ENCODE measurements around the gene TENM4.
"Not testable (repeated sequence)": the region's sequence is repeated elsewhere in the genome, so short reads cannot be mapped to it uniquely, and the experiment has no call there.

The TENM4 gene

DNA sequence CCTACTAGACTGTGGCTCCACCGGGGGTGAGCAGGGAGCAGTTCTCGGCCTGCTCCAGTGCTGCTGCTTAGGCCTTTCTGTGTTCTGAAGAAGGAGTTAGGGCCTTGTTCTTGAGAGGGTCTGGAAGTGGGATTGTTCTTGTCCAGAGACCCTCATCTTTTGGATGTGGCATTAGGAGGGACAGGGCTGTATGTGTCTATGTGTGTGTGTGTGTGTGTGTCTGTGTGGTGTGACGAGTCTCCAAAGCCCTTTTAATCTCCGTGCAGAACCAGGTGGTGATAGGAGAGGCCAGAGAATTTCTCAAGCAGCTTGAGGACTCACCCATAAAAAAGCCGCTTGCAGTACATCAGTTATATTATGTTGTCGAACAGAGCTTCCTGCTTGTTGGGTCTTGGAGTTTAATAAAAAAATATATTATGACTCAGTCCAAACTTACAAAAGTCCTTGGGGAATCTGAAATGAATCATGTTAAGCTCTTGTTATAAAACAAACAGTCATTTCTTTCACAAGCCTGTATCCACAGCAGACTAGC is 196.5 kb downstream of the TENM4 start:
- no peak for DNase-seq (ENCODE audit: low read depth in 2 of 2)

GRCh38 chr11:79243422-79244210 is 197.2 kb downstream of the TENM4 start:
- DNase-seq (ENCODE audit: low read depth in 2 of 2) = no peak

GRCh38 chr11:79242616-79243015 is 198.2 kb downstream of the TENM4 start:
- DNase-seq (ENCODE audit: low read depth in 2 of 2) = no peak

- no peak for DNase-seq (ENCODE audit: low read depth in 2 of 2)
Measured at GRCh38 chr11:79241852-79242241, 199.0 kb downstream of the TENM4 start.

DNA sequence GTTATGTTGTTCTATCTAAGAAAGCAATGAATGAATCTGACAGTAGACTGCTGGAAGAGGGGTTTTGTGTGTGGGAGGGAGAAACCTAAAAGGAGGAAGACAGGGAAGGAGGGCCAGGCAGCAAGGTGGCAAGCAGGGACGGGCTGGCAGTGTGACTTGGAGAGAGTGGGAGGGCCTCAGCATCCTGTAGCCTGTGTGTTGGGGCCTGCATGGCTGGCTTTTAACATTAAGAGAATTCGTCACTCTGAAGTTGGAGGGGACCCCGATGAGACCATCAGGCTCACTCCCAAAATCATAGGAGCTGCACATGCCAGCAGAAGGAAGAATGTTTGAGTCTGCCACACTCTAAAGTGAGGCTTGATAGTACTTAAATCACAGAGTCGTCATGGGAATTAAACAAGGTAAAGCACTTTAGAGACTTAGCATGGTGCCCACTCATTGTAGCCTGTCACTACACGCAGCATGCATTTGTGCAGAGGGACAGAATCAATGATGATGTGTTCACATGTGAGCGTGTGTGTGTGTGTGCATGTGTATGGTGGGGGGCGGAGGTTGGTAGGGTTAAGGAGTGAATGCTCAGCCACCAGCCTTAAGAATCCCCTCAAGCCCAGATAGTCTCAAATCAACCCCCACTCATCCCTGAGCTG is 199.5 kb downstream of the TENM4 start:
- DNase-seq (ENCODE audit: low read depth in 2 of 2) = no peak

DNA sequence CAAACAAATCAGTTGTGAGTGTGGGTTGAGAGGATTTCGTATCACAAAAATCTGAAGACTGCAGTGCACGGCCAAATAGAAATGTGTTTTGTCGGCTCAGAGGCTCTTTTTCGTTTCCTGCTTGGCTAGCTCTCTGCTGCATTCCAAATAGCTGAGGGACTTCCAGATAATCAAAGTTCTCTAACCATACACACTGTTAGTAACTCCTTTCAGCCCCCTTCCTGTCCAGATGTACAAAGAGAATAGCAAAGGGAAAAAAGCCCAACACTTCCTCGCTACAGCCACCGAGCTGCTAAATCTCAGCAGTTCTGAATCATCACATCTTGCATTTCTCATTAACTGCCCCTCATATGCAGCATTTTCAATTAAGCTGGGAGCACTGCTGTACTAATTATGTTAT is 203.1 kb downstream of the TENM4 start:
- no peak for DNase-seq (ENCODE audit: low read depth in 2 of 2)

GRCh38 chr11:79237091-79237490 is 203.7 kb downstream of the TENM4 start:
- DNase-seq (ENCODE audit: low read depth in 2 of 2) = no peak

GRCh38 chr11:79236541-79236971 is 204.3 kb downstream of the TENM4 start:
- DNase-seq (ENCODE audit: low read depth in 2 of 2) = no peak

- no peak for DNase-seq (ENCODE audit: low read depth in 2 of 2)
Measured at GRCh38 chr11:79235696-79236095, 205.1 kb downstream of the TENM4 start.

DNA sequence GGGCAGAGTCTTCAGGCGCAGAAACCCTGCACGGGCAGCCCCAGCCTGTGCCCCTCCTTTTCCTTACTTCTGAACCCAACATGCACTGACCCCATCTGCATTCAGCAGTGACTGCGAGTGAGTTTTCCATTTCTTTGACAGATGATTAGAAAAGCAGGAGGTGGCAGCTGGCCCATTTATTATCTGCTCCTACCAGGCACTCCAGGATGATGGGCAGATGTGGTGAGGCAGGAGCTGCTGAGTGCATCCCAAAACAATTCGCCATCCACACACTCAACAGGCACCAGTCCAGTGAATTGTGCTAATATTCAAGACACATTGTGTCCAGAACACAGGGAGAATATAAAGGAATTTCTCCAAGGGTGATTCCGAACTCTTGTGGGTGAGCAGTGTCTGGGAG is 208.5 kb downstream of the TENM4 start:
- no peak for DNase-seq (ENCODE audit: low read depth in 2 of 2)

DNA sequence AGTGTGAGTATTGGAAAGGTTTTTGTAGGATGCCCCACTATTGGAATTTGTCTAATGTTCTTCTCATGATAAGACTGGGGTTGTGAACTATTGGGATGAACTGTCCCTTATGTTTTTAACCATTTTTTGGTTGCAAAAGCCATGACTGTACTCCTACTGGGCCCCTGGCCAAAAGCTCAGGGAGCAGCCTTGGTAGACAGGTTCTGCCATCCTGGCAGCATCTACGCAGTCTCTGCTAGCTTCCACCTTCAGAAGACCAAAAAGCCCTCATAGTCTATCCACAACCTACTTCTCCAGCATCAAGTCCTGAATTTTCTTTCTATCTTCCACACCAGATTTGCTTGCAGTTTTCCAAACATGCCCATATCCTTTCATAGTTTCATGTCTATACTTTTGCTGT is 211.8 kb downstream of the TENM4 start:
- no peak for DNase-seq (ENCODE audit: low read depth in 2 of 2)

DNA sequence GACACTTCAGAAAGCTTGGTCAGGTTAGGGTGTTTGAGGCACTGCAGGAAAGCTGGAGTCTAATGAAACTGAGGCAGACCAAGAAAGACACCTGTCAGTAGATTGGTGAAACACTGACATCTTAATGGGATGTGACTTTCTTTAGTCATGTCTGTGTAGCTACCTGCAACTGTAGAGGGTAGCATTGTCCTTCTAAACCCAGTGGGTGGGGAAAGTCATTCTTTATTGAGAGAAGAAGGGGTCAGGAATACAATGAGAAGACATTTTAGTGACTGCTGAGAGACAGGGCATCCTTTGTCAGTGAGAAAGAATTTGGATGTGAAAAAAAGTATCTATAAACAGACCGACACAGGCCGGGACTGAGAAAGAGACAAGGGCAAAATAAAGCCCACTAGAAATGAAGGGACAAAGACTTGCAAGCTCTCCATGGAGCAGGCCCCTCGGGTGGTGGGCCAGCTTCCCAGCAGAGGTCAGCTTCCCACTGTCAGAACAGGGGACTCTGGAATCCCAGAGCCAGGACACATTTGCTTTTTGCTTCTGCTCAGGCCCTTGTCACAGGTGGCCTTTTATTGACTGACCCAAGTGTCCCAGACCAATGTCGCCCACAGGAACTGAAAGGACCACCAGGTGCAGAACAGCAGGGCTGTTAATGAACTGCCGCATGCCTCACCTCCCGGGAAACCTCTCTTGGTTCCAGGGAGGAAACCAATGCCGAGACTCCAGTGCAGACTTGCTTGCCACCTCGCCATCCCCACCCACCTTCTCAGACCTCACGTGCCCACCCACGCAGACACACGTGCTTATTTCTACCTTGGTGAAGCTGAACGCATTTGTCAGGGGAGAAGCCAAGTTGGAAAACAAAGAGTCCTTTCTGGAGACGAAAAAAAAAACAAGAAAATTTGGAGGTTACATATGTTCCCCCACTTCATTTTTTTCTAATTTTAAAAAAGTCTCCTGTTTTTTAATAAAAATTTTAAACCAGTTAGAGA is 212.8 kb downstream of the TENM4 start:
- no peak for DNase-seq (ENCODE audit: low read depth in 2 of 2)

DNA sequence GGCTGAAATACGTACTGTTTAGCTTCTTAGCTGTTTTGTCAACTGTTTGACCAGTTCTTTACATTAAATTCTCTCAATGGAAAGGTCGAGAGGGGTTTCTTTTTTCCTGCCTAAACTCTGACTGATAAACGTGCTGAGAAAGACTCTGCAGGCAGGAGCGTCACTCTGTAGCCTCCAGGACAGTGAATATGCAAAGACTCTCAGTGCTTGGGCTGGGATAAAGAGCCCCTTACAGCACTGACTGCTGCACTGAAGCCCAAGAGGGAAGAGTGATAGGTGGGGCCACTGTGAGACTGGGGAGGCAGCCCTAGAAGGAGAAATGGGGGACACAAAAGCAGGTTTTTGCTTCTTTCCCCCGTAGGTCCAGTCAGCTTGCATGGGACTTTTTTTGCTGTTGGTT is 213.5 kb downstream of the TENM4 start:
- no peak for DNase-seq (ENCODE audit: low read depth in 2 of 2)

GRCh38 chr11:79226126-79226525 is 214.7 kb downstream of the TENM4 start:
- no peak for DNase-seq (ENCODE audit: low read depth in 2 of 2)

DNA sequence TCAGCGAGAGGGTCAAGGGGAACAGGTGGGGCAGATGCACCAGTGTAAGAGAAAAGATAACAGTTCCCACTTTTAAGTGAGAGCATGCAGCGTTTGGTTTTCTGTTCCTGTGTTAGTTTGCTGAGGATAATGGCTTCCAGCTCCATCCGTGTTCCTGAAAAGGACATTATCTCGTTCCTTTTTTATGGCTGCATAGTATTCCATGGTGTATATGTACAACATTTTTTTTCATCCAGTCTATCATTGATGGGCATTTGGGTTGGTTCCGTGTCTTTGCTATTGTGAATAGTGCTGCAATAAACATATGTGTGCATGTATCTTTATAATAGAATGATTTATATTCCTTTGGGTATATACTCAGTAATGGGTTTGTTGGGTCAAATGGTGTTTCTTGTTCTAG is 218.7 kb downstream of the TENM4 start:
- DNase-seq (ENCODE audit: low read depth in 2 of 2) = not testable (repeated sequence)

- no peak for DNase-seq (ENCODE audit: low read depth in 2 of 2)
Measured at GRCh38 chr11:79221444-79222130, 219.2 kb downstream of the TENM4 start.

DNA sequence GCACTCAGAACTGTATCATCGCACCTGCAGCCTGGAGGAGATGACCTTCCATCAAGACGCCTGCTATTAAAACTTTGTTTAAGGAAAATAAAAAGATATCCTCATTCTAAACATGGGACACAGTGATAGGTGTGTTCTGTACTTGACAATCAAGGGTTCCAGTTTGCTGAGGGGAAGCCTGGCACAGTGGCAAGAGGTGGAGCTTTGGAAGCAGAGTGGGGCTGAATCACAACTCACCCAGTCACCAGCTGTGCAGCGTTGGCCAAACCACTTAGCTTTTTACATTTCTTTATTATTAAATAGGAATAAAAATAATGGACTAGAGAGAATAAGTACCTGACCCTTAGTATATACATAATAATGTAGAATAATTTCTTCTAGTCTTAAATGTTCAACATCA is 220.7 kb downstream of the TENM4 start:
- DNase-seq (ENCODE audit: low read depth in 2 of 2) = no peak

DNA sequence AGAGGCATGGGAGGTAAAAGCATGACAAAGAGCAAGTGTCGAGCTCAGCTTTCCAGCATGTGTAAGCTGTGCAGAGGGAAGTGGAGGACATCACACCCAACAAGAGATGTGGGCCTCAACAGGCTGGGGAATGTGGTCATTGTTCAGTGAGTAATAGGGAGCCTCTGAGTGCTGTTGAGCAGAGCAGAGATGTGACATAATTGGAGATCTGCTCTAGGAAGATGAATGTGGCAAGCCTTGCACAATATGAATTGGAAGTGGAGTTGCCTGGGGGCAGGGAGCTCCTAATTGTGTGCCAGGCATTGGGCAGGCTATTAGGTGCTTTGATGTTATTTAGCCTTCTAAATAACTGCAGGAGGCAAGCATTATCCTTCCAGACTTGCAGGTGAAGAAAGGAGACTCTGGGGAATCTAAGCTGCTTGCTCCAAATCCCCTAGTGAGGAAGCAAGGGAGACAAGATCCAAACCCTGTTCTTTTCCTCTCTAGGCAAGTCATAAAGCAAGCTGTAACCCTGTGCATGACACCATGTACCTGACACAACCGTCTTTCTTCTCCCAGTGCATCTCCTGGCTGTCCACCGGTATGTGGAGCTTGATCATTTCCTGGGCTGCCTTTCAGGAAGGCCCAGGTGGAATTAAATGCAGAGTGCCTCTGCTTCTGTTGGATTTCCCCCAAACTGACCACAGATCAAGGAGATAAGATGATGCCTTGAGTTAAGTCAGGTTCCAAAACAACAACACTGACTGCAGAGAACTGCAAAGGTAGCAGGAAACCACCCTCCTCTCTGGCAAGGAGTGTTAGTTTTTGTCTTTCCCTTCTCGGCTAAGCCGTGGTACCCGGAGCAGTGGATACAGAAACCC is 221.4 kb downstream of the TENM4 start:
- no peak for DNase-seq (ENCODE audit: low read depth in 2 of 2)

DNA sequence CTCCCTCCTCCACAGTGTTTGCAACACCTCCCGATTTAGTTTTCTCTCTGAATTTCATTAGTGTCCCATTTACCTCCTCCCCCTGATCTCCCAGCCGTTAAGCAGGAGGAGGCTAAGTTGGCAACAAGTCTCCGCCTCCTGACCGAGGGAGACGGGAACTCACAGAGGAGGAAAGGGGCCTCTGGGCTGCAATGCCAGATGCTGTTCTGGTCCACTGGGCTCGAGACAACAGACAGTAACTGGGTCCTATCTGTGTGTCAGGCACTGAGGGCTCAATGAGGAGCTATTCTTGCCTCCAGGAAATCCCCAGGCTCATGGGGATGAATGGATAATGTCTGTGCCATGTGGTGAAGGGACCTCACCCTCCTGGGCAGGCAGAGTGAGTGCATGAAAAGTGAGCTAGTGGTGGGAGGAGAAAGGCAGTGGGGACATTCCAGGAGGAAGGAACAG is 228.1 kb downstream of the TENM4 start:
- no peak for DNase-seq (ENCODE audit: low read depth in 2 of 2)

DNA sequence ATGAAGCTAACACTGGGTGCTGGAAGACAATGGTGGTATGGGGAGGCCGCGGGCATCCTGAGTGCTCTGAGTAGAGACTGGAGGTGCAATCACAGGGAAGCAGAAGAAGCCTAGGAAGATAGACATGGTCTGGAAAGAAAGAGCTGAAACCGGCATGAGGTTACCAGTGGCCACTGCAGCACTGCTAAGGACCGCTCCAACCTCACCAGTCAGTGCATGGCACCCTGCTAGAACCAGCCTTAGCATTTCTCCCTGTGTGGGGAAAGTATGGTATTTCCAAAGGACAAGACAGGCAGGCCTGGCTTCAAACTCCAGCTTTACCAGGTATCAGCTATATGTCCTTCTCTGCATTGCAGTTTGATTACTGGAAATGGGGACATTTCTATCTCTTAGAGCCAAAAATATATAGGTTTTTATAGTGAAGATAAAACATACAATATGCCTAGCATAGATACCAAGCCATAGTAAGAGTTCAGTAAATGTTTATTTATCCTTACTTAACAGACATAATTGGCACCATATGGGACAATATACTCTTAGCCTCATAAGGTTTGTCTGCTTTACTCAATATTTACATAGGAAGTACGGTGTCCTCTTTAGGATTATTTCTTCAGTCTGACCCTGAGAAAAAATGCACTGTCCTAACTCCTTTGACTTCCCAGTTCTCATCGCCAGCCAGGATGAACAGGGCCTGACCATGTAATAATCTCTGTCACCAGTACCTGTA is 231.1 kb downstream of the TENM4 start:
- no peak for DNase-seq (ENCODE audit: low read depth in 2 of 2)

Data from stimulated activated CD8-positive, alpha-beta memory T cell treated with anti-CD3 and anti-CD28 coated beads, Interleukin-15, amount 100 ng/mL, for 48 hours (primary cell).